HEK293 (cell line): Measurements from ENCODE around the gene KCNE1.

Experiments used
- CTCF ChIA-PET: fragments of 350-600 bp; formaldehyde crosslinking; extraction: SDS; loops from one replicate; lab custom pipeline; 2021; ENCODE audit warnings: antibody characterized with exemption; lab: Yijun Ruan, JAX
- POLR2A ChIA-PET: fragments of 300-600 bp; formaldehyde crosslinking; extraction: SDS; loops from one replicate; lab custom pipeline; 2020; ENCODE audit warnings: antibody characterized with exemption, inconsistent platforms; lab: Yijun Ruan, JAX
- H3K27ac ChIP-seq: fragments of 200-500 bp; sonication (Bioruptor generic); 2 replicates; pipeline ENCODE4 v1.5.1; 2014; ENCODE audit warnings: low read depth, low read length, control low read depth, inconsistent platforms; ENCODE audit errors: extremely low read depth
- H3K36me3 ChIP-seq, 2 experiments: fragments of 200-500 bp in 1 of 2; sonication (Bioruptor generic) in 1 of 2; 1 replicate in 1 of 2; 2 replicates in 1 of 2; pipeline ENCODE4 v1.5.1; 2014 to 2017; ENCODE audit warnings: inconsistent platforms in 2 of 2, low read length in 2 of 2; ENCODE audit not compliant: control insufficient read depth in 2 of 2, insufficient read depth in 1 of 2
- H3K4me1 ChIP-seq: fragments of 200-500 bp; sonication (Bioruptor generic); 2 replicates; pipeline ENCODE4 v1.5.1; 2014; ENCODE audit warnings: mild to moderate bottlenecking, low read length, inconsistent platforms; ENCODE audit not compliant: control insufficient read depth, insufficient read depth
- H3K4me3 ChIP-seq: 2 replicates; pipeline ENCODE4 v1.5.1; 2011; ENCODE audit warnings: low read depth, mild to moderate bottlenecking, control low read depth, low read length, moderate library complexity
- H3K9me3 ChIP-seq: fragments of 200-500 bp; sonication (Bioruptor generic); 2 replicates; pipeline ENCODE4 v1.5.1; 2014; ENCODE audit warnings: low read depth, low read length, inconsistent platforms; ENCODE audit not compliant: control insufficient read depth, insufficient read depth
- GLIS1 ChIP-seq: fragments of 450-650 bp; formaldehyde crosslinking; IDR thresholded peaks from 2 replicates; pipeline ENCODE4 v1.5.1; 2016; ENCODE audit warnings: missing biosample characterization, missing genetic modification characterization
- TSHZ1 ChIP-seq: fragments of 450-650 bp; formaldehyde crosslinking; IDR thresholded peaks from 2 replicates; pipeline ENCODE4 v1.5.1; 2016; ENCODE audit warnings: missing biosample characterization, missing genetic modification characterization, borderline replicate concordance
- ZBTB48 ChIP-seq: fragments of 450-650 bp; formaldehyde crosslinking; IDR thresholded peaks from 2 replicates; pipeline ENCODE4 v1.5.1; 2016; ENCODE audit warnings: missing biosample characterization, missing genetic modification characterization
- ZBTB8A ChIP-seq: fragments of 450-650 bp; formaldehyde crosslinking; IDR thresholded peaks from 2 replicates; pipeline ENCODE4 v1.5.1; 2016; ENCODE audit warnings: missing biosample characterization, missing genetic modification characterization
- ZNF23 ChIP-seq: fragments of 450-650 bp; formaldehyde crosslinking; IDR thresholded peaks from 2 replicates; pipeline ENCODE4 v1.5.1; 2016; ENCODE audit warnings: missing biosample characterization, missing genetic modification characterization, borderline replicate concordance
- ZNF24 ChIP-seq: fragments of 450-650 bp; formaldehyde crosslinking; IDR thresholded peaks from 2 replicates; pipeline ENCODE4 v1.5.1; 2016; ENCODE audit warnings: missing biosample characterization, missing genetic modification characterization
- ZNF416 ChIP-seq: fragments of 450-650 bp; formaldehyde crosslinking; IDR thresholded peaks from 2 replicates; pipeline ENCODE4 v1.5.1; 2016; ENCODE audit warnings: missing biosample characterization, missing genetic modification characterization
- ZNF548 ChIP-seq: fragments of 450-650 bp; formaldehyde crosslinking; IDR thresholded peaks from 2 replicates; pipeline ENCODE4 v1.5.1; 2016; ENCODE audit warnings: missing biosample characterization, missing genetic modification characterization
- ZNF600 ChIP-seq: fragments of 450-650 bp; formaldehyde crosslinking; IDR thresholded peaks from 2 replicates; pipeline ENCODE4 v1.5.1; 2016; ENCODE audit warnings: missing biosample characterization, missing genetic modification characterization
- ZNF645 ChIP-seq: fragments of 450-650 bp; formaldehyde crosslinking; IDR thresholded peaks from 2 replicates; pipeline ENCODE4; 2016; ENCODE audit warnings: missing biosample characterization, missing genetic modification characterization
- ZNF664 ChIP-seq: fragments of 450-650 bp; formaldehyde crosslinking; IDR thresholded peaks from 2 replicates; pipeline ENCODE4 v1.5.1; 2016; ENCODE audit warnings: missing biosample characterization, missing genetic modification characterization
- ZNF837 ChIP-seq: fragments of 450-650 bp; formaldehyde crosslinking; IDR thresholded peaks from 2 replicates; pipeline ENCODE4 v1.5.1; 2016; ENCODE audit warnings: missing biosample characterization, missing genetic modification characterization
- ZSCAN30 ChIP-seq: fragments of 450-650 bp; IDR thresholded peaks from 2 replicates; pipeline ENCODE4 v1.5.1; 2018; ENCODE audit warnings: missing biosample characterization, mild to moderate bottlenecking, missing genetic modification characterization, moderate library complexity
- TF ChIP-seq, protein P1 (sequence below): fragments of 450-650 bp; formaldehyde crosslinking; IDR thresholded peaks from 2 replicates; pipeline ENCODE4 v1.5.0; 2017; ENCODE audit warnings: missing biosample characterization, missing genetic modification characterization, borderline replicate concordance

KCNE1 gene

GRCh38 chr21:34552360-34553098 is 40.5 kb upstream of the KCNE1 start:
- ChIA-PET CTCF (interaction anchor here (1.1 to 3.2 kb wide), 3 partner anchors 9 to 51 kb away, joined by 3 to 17 read pairs (median 16); no protein-coding TSS in a partner anchor), POLR2A (no interaction called here)
- no peaks in the 10 kb centered on the region for H3K36me3 ChIP-seq

DNA sequence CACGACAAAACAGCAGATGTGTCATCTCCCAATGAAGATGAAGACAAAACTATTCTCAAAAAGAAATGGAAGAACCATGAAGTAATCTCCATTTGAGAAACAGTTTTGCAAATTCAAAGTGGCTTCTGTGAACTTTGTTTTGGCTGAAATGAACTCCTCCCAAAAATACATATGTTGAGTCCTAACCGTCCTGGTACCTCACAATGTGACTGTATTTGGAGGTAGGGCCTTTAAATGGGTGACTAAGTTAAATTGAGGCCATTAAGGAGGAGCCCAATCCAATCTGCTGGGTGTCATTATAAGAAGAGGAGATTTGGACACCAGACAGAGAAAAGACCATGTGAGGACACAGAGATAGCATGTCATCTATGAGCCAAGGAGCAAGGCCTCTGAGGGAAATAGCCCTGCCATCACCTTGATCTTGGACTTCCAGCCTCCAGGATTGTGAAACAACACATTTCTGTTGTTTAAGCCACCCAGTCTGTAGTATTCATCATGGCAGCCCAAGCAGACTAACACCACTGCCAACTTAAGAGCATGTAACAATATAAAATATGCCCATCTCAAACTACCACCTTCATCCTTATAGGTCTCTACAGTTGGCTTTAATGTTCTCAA is 38.3 kb upstream of the KCNE1 start:
- CTCF ChIA-PET: interaction anchor here (1.0 to 3.2 kb wide), 3 partner anchors 11 to 53 kb away, joined by 3 to 16 read pairs (median 5); no protein-coding TSS in a partner anchor
- Histone ChIP-seq H3K4me1 (no peaks in the 10 kb centered on the region), H3K4me3 (no peak overlapping the region), H3K9me3 (no peaks in the 10 kb centered on the region), H3K36me3 (no peaks in the 10 kb centered on the region), H3K27ac (no peak overlapping the region)
- TF ChIP-seq ZNF548 (peak; percentile 91), ZBTB8A (no peak)
- POLR2A ChIA-PET: no interaction called here

More at GRCh38 chr21:34552360-34553098, 40.5 kb upstream of the KCNE1 start:
- Histone ChIP-seq H3K4me1 (no peaks in the 10 kb centered on the region), H3K4me3 (no peak overlapping the region), H3K27ac (no peak overlapping the region), H3K9me3 (no peaks in the 10 kb centered on the region)
- TF ChIP-seq TSHZ1 (tag by site-specific recombination): no peak
- TF ChIP-seq ZBTB48 (tag by site-specific recombination): no peak
- TF ChIP-seq ZNF837 (tag by site-specific recombination): no peak
- no peak for TF ChIP-seq ZNF23 (tag by site-specific recombination)
- TF ChIP-seq ZNF24 (tag by site-specific recombination): no peak
- no peak for TF ChIP-seq ZSCAN30
- TF ChIP-seq ZNF416 (tag by site-specific recombination): no peak

DNA sequence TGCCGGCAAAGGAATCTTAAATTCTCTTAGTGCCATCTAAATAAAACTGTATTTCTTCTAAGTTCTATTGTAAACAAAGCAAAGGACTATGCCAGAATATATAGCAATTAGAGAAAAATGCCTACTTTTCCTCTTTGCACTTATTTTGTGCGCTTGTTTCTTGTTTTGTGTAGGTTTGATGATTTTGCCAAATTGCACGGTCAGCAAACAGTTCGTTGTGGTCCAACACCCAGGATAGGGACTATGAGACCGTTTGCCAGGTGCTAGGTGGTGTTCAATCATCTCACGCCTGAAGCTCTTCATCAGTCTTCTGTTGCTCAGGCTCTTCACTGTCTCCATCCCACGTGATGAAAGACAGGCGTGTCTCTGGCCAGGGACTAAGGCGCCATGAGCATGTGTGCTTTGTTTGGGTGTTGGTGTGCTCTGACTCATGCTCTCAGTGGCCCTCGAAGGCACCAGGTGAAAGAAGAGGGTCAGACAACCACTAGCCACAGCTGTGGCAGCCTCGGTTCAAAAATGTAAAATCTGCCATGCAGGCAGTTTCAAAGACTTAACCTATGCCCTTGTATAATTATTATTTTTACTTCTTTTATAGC is 36.9 kb upstream of the KCNE1 start:
- H3K27ac ChIP-seq: no peak overlapping the region
- TF ChIP-seq ZNF664 (tag by site-specific recombination) (no peak), GLIS1 (tag by site-specific recombination) (no peak), ZNF600 (no peak), ZNF645 (tag by site-specific recombination) (no peak)
- TF ChIP-seq, protein P1, sequence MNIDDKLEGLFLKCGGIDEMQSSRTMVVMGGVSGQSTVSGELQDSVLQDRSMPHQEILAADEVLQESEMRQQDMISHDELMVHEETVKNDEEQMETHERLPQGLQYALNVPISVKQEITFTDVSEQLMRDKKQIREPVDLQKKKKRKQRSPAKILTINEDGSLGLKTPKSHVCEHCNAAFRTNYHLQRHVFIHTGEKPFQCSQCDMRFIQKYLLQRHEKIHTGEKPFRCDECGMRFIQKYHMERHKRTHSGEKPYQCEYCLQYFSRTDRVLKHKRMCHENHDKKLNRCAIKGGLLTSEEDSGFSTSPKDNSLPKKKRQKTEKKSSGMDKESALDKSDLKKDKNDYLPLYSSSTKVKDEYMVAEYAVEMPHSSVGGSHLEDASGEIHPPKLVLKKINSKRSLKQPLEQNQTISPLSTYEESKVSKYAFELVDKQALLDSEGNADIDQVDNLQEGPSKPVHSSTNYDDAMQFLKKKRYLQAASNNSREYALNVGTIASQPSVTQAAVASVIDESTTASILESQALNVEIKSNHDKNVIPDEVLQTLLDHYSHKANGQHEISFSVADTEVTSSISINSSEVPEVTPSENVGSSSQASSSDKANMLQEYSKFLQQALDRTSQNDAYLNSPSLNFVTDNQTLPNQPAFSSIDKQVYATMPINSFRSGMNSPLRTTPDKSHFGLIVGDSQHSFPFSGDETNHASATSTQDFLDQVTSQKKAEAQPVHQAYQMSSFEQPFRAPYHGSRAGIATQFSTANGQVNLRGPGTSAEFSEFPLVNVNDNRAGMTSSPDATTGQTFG (tag by site-specific recombination): no peak
- TF ChIP-seq, all 188 proteins: peak for 0
- no peaks in the 10 kb centered on the region for H3K9me3 ChIP-seq
- H3K4me1 ChIP-seq: no peaks in the 10 kb centered on the region
- POLR2A ChIA-PET: interaction anchor here (0.6 kb wide), 1 partner anchor 887 kb away, joined by 4 read pairs; no protein-coding TSS in a partner anchor
- CTCF ChIA-PET: interaction anchor here (0.6 to 0.7 kb wide), 2 partner anchors 55 to 185 kb away, joined by 5 read pairs; no protein-coding TSS in a partner anchor
- no peaks in the 10 kb centered on the region for H3K36me3 ChIP-seq
- H3K4me3 ChIP-seq: no peak overlapping the region
